ACC112 (cell line): ENCODE measurements around the gene ACKR2.

Experiments
- H2AFZ ChIP-seq: fragments of 200-600 bp; sonication (generic); one replicate; pipeline ENCODE4 v1.6.0; 2017; ENCODE audit warnings: antibody characterized with exemption, low read length; ENCODE audit not compliant: unreplicated experiment
- H3K27ac ChIP-seq: fragments of 200-600 bp; sonication (generic); 2 replicates; pipeline ENCODE4 v1.5.1; 2014; ENCODE audit warnings: low read depth, mild to moderate bottlenecking, antibody characterized with exemption, low read length, moderate library complexity
- H3K27me3 ChIP-seq: fragments of 200-600 bp; sonication (generic); 2 replicates; pipeline ENCODE4 v1.6.1; 2014; ENCODE audit warnings: mild to moderate bottlenecking, antibody characterized with exemption, low read length, moderate library complexity, mixed read lengths; ENCODE audit not compliant: insufficient read depth
- H3K36me3 ChIP-seq: fragments of 200-600 bp; sonication (generic); 2 replicates; pipeline ENCODE4 v1.6.1; 2016; ENCODE audit warnings: mild to moderate bottlenecking, antibody characterized with exemption, low read length, moderate library complexity, mixed read lengths; ENCODE audit not compliant: insufficient read depth
- H3K4me1 ChIP-seq: fragments of 200-600 bp; sonication (generic); one replicate; pipeline ENCODE4 v1.6.1; 2016; ENCODE audit warnings: low read length, mixed read lengths; ENCODE audit not compliant: insufficient read depth, unreplicated experiment, control insufficient read depth
- H3K4me3 ChIP-seq: fragments of 200-600 bp; sonication (generic); 2 replicates; pipeline ENCODE4 v1.5.1; 2014; ENCODE audit warnings: mild to moderate bottlenecking, low read depth, low read length
- H3K79me2 ChIP-seq: fragments of 200-600 bp; sonication (generic); one replicate; pipeline ENCODE4 v1.6.0; 2016; ENCODE audit warnings: low read length; ENCODE audit not compliant: control insufficient read depth, unreplicated experiment, insufficient read depth

ACKR2 gene

GRCh38 chr3:42892169-42892568, 82.9 kb downstream of the ACKR2 start:
- Histone ChIP-seq H3K4me3 (no peak overlapping the region), H3K36me3 (no peaks in the 10 kb centered on the region), H3K27me3 (peaks cover 34% of the 10 kb centered on the region), H3K79me2 (no peaks in the 10 kb centered on the region), H3K27ac (no peak overlapping the region), H2AFZ (no peak overlapping the region), H3K4me1 (no peaks in the 10 kb centered on the region)

- Histone ChIP-seq H3K4me1 (no peaks in the 10 kb centered on the region), H2AFZ (no peak overlapping the region), H3K79me2 (no peaks in the 10 kb centered on the region), H3K36me3 (no peaks in the 10 kb centered on the region), H3K27ac (no peak overlapping the region), H3K4me3 (no peak overlapping the region), H3K27me3 (peaks cover 30% of the 10 kb centered on the region)
These were observed 83.6 kb downstream of the ACKR2 start for GRCh38 chr3:42892807-42893206.

- H3K4me1 ChIP-seq: no peaks in the 10 kb centered on the region
- H3K27ac ChIP-seq: no peak overlapping the region
- H3K4me3 ChIP-seq: no peak overlapping the region
- H3K27me3 ChIP-seq: peaks cover 18% of the 10 kb centered on the region
- H2AFZ ChIP-seq: no peak overlapping the region
- no peaks in the 10 kb centered on the region for H3K36me3 ChIP-seq
- no peaks in the 10 kb centered on the region for H3K79me2 ChIP-seq
These were observed 85.7 kb downstream of the ACKR2 start for GRCh38 chr3:42894698-42895579.

- peaks cover 18% of the 10 kb centered on the region for H3K27me3 ChIP-seq
- H3K79me2 ChIP-seq: no peaks in the 10 kb centered on the region
- H3K4me3 ChIP-seq: no peak overlapping the region
- no peak overlapping the region for H2AFZ ChIP-seq
- H3K36me3 ChIP-seq: no peaks in the 10 kb centered on the region
- no peak overlapping the region for H3K27ac ChIP-seq
- no peaks in the 10 kb centered on the region for H3K4me1 ChIP-seq
These were observed 86.3 kb downstream of the ACKR2 start for GRCh38 chr3:42895580-42895868.

GRCh38 chr3:42898896-42899675, 89.8 kb downstream of the ACKR2 start:
- no peaks in the 10 kb centered on the region for H3K79me2 ChIP-seq
- peaks cover 21% of the 10 kb centered on the region; the same call in 1 of the 2 replicates for H3K27me3 ChIP-seq
- H3K4me1 ChIP-seq: no peaks in the 10 kb centered on the region
- H3K27ac ChIP-seq: no peak overlapping the region
- H2AFZ ChIP-seq: no peak overlapping the region
- H3K4me3 ChIP-seq: no peak overlapping the region
- H3K36me3 ChIP-seq: no peaks in the 10 kb centered on the region

- Histone ChIP-seq H3K4me1 (no peaks in the 10 kb centered on the region), H3K79me2 (no peaks in the 10 kb centered on the region), H3K36me3 (no peaks in the 10 kb centered on the region), H2AFZ (no peak overlapping the region), H3K4me3 (no peak overlapping the region), H3K27me3 (peaks cover 21% of the 10 kb centered on the region; the same call in 1 of the 2 replicates), H3K27ac (no peak overlapping the region)
These were observed 91.2 kb downstream of the ACKR2 start for GRCh38 chr3:42900226-42901072.

GRCh38 chr3:42901073-42901415, 91.8 kb downstream of the ACKR2 start:
- peaks cover 21% of the 10 kb centered on the region; the same call in 1 of the 2 replicates for H3K27me3 ChIP-seq
- no peak overlapping the region for H3K4me3 ChIP-seq
- no peak overlapping the region for H2AFZ ChIP-seq
- H3K27ac ChIP-seq: no peak overlapping the region
- no peaks in the 10 kb centered on the region for H3K79me2 ChIP-seq
- no peaks in the 10 kb centered on the region for H3K4me1 ChIP-seq
- H3K36me3 ChIP-seq: no peaks in the 10 kb centered on the region

- no peak overlapping the region for H2AFZ ChIP-seq
- H3K4me1 ChIP-seq: no peaks in the 10 kb centered on the region
- H3K27ac ChIP-seq: no peak overlapping the region
- no peaks in the 10 kb centered on the region for H3K36me3 ChIP-seq
- no peak overlapping the region for H3K4me3 ChIP-seq
- H3K79me2 ChIP-seq: no peaks in the 10 kb centered on the region
- peaks cover 15% of the 10 kb centered on the region; the same call in 1 of the 2 replicates for H3K27me3 ChIP-seq
These were observed 93.0 kb downstream of the ACKR2 start for GRCh38 chr3:42902257-42902656.

GRCh38 chr3:42904076-42904475, 94.8 kb downstream of the ACKR2 start:
- no peak overlapping the region for H2AFZ ChIP-seq
- H3K36me3 ChIP-seq: peaks cover 8% of the 10 kb centered on the region; the same call in 1 of the 2 replicates
- H3K4me1 ChIP-seq: no peaks in the 10 kb centered on the region
- H3K79me2 ChIP-seq: no peaks in the 10 kb centered on the region
- H3K4me3 ChIP-seq: no peak overlapping the region
- no peak overlapping the region for H3K27ac ChIP-seq
- peaks cover 15% of the 10 kb centered on the region; the same call in 1 of the 2 replicates for H3K27me3 ChIP-seq

GRCh38 chr3:42905740-42906069, 96.5 kb downstream of the ACKR2 start:
- Histone ChIP-seq H2AFZ (peak overlapping the region; percentile 91), H3K4me3 (peak overlapping the region; percentile 89)

More at GRCh38 chr3:42905740-42906069, 96.5 kb downstream of the ACKR2 start:
- Histone ChIP-seq H3K4me1 (no peaks in the 10 kb centered on the region), H3K27ac (no peak overlapping the region), H3K79me2 (no peaks in the 10 kb centered on the region), H3K36me3 (peaks cover 15% of the 10 kb centered on the region), H3K27me3 (peaks cover 15% of the 10 kb centered on the region; the same call in 1 of the 2 replicates)
